ENCODE results near the gene S1PR1. TPM values are rescaled to one million over a fixed set of nuclear protein-coding genes. Genes with fewer than 3 reads are reported as not detected.

Gene S1PR1
- total RNA-seq, 3 donors from 2014 or later, result 4.8 to 14.9 (median 12.3) TPM

GRCh38 chr1:101280049-101280592 is 43.3 kb downstream of the S1PR1 start:
- no peak for TF ChIP-seq CTCF (IDR thresholded peaks at IDR 0.05)
- Histone ChIP-seq H3K36me3 (ENCODE audit: low read depth) (no peaks in the 10 kb centered on the region), H3K4me3 (no peak overlapping the region), H3K9me3 (no peaks in the 10 kb centered on the region), H3K4me1 (ENCODE audit: low read depth) (no peaks in the 10 kb centered on the region)
- ATAC-seq (no peak), DNase-seq (no peak)
- intact Hi-C loops (cut with DNase I, micrococcal nuclease), result loop anchor here in 1 of 2 donors (10.0 kb wide), 1 partner anchor 355 kb away; no protein-coding TSS in a partner anchor

GRCh38 chr1:101280942-101281654 is 44.3 kb downstream of the S1PR1 start:
- ATAC-seq (no peak), DNase-seq (no peak)
- H3K4me1 ChIP-seq (ENCODE audit: low read depth), result no peaks in the 10 kb centered on the region
- no peak for TF ChIP-seq CTCF (IDR thresholded peaks at IDR 0.05)
- no peaks in the 10 kb centered on the region for H3K9me3 ChIP-seq
- no peak overlapping the region for H3K4me3 ChIP-seq
- H3K36me3 ChIP-seq (ENCODE audit: low read depth), result no peaks in the 10 kb centered on the region
- intact Hi-C loops (cut with DNase I, micrococcal nuclease), result loop anchor here in 1 of 2 donors (10.0 kb wide), 1 partner anchor 356 kb away; no protein-coding TSS in a partner anchor

GRCh38 chr1:101281751-101282150 is 44.9 kb downstream of the S1PR1 start:
- DNase-seq, result no peak
- H3K9me3 ChIP-seq, result no peaks in the 10 kb centered on the region
- TF ChIP-seq CTCF (IDR thresholded peaks at IDR 0.05), result no peak
- no peak overlapping the region for H3K4me3 ChIP-seq
- H3K4me1 ChIP-seq (ENCODE audit: low read depth), result no peaks in the 10 kb centered on the region
- intact Hi-C loops (cut with DNase I, micrococcal nuclease), result loop anchor here in 1 of 2 donors (10.0 kb wide), 1 partner anchor 357 kb away; no protein-coding TSS in a partner anchor
- no peak for ATAC-seq
- no peaks in the 10 kb centered on the region for H3K36me3 ChIP-seq (ENCODE audit: low read depth)

- no peak for DNase-seq
- no peak for ATAC-seq
- TF ChIP-seq CTCF (IDR thresholded peaks at IDR 0.05), result no peak
- no peaks in the 10 kb centered on the region for H3K36me3 ChIP-seq (ENCODE audit: low read depth)
- H3K9me3 ChIP-seq, result no peaks in the 10 kb centered on the region
- H3K4me3 ChIP-seq, result no peak overlapping the region
- no peaks in the 10 kb centered on the region for H3K4me1 ChIP-seq (ENCODE audit: low read depth)
- intact Hi-C loops (cut with DNase I, micrococcal nuclease), result loop anchor here in 1 of 2 donors (10.0 kb wide), 1 partner anchor 358 kb away; no protein-coding TSS in a partner anchor
These were observed 45.7 kb downstream of the S1PR1 start for GRCh38 chr1:101282314-101283038.

- no peak for TF ChIP-seq CTCF (IDR thresholded peaks at IDR 0.05)
- Histone ChIP-seq H3K36me3 (ENCODE audit: low read depth) (no peaks in the 10 kb centered on the region), H3K4me1 (ENCODE audit: low read depth) (peaks cover 2% of the 10 kb centered on the region), H3K9me3 (no peaks in the 10 kb centered on the region), H3K4me3 (no peak overlapping the region)
- intact Hi-C loops (cut with DNase I, micrococcal nuclease), result loop anchor here in 1 of 2 donors (10.0 kb wide), 1 partner anchor 359 kb away; no protein-coding TSS in a partner anchor
- DNase-seq (no peak), ATAC-seq (no peak)
These were observed 46.6 kb downstream of the S1PR1 start for GRCh38 chr1:101283443-101283842.

Measured in mucosa of descending colon (tissue), 3 donors.